ENCODE data around the gene RUNX3. TPM values are rescaled to one million over a fixed set of nuclear protein-coding genes. Genes with fewer than 3 reads are reported as not detected.

Gene RUNX3
- total RNA-seq, 1 experiment from 2014 or later, result 0.28 TPM

DNA sequence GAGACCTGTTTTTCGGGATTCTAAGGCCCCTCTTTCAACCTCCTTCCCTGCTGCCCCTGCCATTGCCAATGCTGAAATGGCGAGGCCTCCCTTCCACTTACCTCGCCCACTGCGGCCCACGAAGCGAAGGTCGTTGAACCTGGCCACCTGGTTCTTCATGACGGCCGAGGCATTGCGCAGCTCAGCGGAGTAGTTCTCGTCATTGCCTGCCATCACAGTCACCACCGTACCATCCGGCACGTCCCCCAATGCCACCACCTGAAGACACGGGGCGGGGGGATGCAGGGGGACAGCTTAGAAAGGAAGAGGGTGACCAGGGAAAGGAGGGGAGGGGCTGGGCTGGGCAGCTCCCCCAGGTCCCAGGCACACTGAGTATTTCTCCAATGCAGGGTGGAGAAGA lies 2.6 kb downstream of the RUNX3 start:
- Mint-ChIP-seq H3K27ac (ENCODE audit: unreplicated experiment) (no peak overlapping the region), H3K4me1 (ENCODE audit: low read depth, unreplicated experiment) (no peaks in the 10 kb centered on the region), H3K4me3 (ENCODE audit: low read depth, unreplicated experiment) (no peak overlapping the region), H3K9me3 (ENCODE audit: low read depth, unreplicated experiment) (no peaks in the 10 kb centered on the region), H3K27me3 (ENCODE audit: unreplicated experiment) (peaks cover 71% of the 10 kb centered on the region), H3K36me3 (ENCODE audit: insufficient read depth, unreplicated experiment) (no peaks in the 10 kb centered on the region)
- TF ChIP-seq, protein P1, sequence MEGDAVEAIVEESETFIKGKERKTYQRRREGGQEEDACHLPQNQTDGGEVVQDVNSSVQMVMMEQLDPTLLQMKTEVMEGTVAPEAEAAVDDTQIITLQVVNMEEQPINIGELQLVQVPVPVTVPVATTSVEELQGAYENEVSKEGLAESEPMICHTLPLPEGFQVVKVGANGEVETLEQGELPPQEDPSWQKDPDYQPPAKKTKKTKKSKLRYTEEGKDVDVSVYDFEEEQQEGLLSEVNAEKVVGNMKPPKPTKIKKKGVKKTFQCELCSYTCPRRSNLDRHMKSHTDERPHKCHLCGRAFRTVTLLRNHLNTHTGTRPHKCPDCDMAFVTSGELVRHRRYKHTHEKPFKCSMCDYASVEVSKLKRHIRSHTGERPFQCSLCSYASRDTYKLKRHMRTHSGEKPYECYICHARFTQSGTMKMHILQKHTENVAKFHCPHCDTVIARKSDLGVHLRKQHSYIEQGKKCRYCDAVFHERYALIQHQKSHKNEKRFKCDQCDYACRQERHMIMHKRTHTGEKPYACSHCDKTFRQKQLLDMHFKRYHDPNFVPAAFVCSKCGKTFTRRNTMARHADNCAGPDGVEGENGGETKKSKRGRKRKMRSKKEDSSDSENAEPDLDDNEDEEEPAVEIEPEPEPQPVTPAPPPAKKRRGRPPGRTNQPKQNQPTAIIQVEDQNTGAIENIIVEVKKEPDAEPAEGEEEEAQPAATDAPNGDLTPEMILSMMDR (IDR thresholded peaks at IDR 0.05; ENCODE audit: unreplicated experiment), result no peak
- CTCF ChIA-PET, result no interaction called here
- no peak for DNase-seq
- BruUV-seq (replicated peaks), result no TSS peak
- intact Hi-C loops (cut with micrococcal nuclease; ENCODE audit: unreplicated experiment), result loop anchor here (5.0 kb wide), 1 partner anchor 175 kb away; no protein-coding TSS in a partner anchor

DNA sequence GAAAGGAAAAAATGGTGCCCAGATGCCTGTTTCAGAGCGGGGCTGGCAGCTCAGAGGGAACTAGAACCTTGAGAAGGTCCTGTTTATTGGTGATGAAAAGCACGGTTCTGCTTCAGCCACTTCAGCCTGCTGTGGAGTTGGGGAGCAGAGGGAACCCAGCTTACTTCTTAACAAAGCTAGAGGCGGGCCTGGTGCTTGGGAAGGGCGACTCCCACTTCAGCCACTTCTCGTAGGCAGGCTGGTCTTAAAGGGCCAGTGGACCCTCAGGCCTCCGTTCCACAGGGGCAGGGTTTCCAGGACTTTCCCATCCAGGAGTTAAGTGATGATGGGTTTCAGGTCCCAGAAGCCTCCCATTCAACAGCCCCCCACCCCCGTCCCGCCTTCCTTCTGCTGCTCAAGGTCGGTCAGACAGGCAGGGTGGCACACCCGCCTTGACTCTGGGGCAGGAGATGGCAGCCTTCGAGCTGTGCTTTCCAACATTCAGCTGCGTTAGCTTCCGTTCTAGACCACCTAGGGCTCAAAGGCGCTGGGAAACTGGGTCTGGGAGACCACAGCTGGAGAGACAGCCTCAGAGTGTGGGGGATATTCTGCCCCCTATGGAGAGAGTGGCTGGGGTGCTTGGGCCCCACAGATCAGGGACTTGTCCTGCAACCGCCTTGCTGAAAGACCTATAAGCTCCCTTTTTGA lies 3.4 kb downstream of the RUNX3 start:
- DNase-seq, result no peak
- intact Hi-C loops (cut with micrococcal nuclease; ENCODE audit: unreplicated experiment), result loop anchor here (5.0 kb wide), 1 partner anchor 176 kb away; no protein-coding TSS in a partner anchor
- Mint-ChIP-seq H3K4me1 (ENCODE audit: low read depth, unreplicated experiment) (no peaks in the 10 kb centered on the region), H3K36me3 (ENCODE audit: insufficient read depth, unreplicated experiment) (no peaks in the 10 kb centered on the region), H3K27me3 (ENCODE audit: unreplicated experiment) (peaks cover 69% of the 10 kb centered on the region), H3K27ac (ENCODE audit: unreplicated experiment) (no peak overlapping the region), H3K4me3 (ENCODE audit: low read depth, unreplicated experiment) (no peak overlapping the region), H3K9me3 (ENCODE audit: low read depth, unreplicated experiment) (no peaks in the 10 kb centered on the region)
- no TSS peak for BruUV-seq (replicated peaks)
- TF ChIP-seq, protein P1 (IDR thresholded peaks at IDR 0.05; ENCODE audit: unreplicated experiment), result no peak
- CTCF ChIA-PET, result no interaction called here

DNA sequence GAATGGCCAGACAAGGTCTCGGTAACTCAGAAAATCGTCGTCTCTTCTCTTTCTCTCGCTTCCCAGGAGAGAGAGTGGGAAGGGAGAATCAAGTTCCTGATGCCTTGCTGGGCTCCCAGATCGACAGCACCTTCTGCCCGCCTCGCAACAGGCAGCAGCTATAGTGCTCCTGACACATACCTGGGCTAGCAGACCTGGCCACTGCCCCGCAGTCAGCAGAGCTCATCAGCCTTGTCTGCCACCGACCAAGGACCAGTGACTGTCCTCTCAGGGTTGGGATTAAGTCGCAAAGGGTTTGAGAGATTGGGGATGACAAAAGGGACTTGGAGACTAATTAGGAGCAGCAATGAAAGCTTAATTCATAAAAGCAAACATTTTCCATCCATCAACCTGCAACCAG lies 4.1 kb downstream of the RUNX3 start:
- no peak for DNase-seq
- Mint-ChIP-seq H3K4me3 (ENCODE audit: low read depth, unreplicated experiment) (no peak overlapping the region), H3K4me1 (ENCODE audit: low read depth, unreplicated experiment) (no peaks in the 10 kb centered on the region), H3K9me3 (ENCODE audit: low read depth, unreplicated experiment) (no peaks in the 10 kb centered on the region), H3K36me3 (ENCODE audit: insufficient read depth, unreplicated experiment) (no peaks in the 10 kb centered on the region), H3K27ac (ENCODE audit: unreplicated experiment) (no peak overlapping the region), H3K27me3 (ENCODE audit: unreplicated experiment) (peaks cover 67% of the 10 kb centered on the region)
- CTCF ChIA-PET, result no interaction called here
- TF ChIP-seq, protein P1 (IDR thresholded peaks at IDR 0.05; ENCODE audit: unreplicated experiment), result no peak
- intact Hi-C loops (cut with micrococcal nuclease; ENCODE audit: unreplicated experiment), result loop anchor here (5.0 kb wide), 1 partner anchor 176 kb away; no protein-coding TSS in a partner anchor
- BruUV-seq (replicated peaks), result no TSS peak

DNA sequence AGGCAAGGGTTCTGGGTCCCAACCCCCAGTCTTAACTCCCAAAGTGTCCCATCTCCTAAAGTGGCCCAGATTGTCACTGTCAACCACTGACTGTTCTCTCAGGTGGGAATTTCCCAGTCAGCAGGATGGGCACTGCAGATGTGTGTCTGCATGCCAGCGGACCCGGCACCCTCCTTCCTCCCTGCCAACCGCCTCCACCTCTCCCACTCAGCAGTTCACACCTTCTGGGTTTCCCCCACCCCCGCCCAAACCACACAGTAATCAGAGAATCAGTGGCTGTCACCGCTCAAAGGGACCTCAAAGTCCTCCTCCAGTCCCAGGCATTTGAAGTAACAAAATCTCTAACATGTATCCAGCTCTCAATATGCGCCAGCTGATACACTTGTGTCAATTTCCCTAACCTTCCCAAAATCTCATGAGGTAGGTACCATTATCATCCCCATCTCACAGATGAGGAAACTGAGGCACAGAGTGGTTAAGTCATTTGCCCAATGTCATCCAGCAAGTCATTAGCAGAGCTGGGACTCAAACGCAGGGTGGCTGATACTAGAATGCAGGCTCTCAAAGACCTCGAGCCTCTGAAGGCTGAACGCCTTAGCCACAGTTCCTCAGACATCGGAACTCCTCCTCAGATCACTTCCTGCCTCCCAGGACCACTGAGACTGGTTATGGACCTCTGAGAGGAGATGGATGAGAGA lies 4.8 kb downstream of the RUNX3 start:
- BruUV-seq (replicated peaks), result no TSS peak
- intact Hi-C loops (cut with micrococcal nuclease; ENCODE audit: unreplicated experiment), result loop anchor here (5.0 kb wide), 1 partner anchor 177 kb away; no protein-coding TSS in a partner anchor

More for the DNA sequence above, 4.8 kb downstream of the RUNX3 start:
- TF ChIP-seq, protein P1 (IDR thresholded peaks at IDR 0.05; ENCODE audit: unreplicated experiment), result no peak
- Mint-ChIP-seq H3K27ac (ENCODE audit: unreplicated experiment) (no peak overlapping the region), H3K9me3 (ENCODE audit: low read depth, unreplicated experiment) (no peaks in the 10 kb centered on the region), H3K4me1 (ENCODE audit: low read depth, unreplicated experiment) (no peaks in the 10 kb centered on the region), H3K36me3 (ENCODE audit: insufficient read depth, unreplicated experiment) (no peaks in the 10 kb centered on the region), H3K27me3 (ENCODE audit: unreplicated experiment) (peaks cover 72% of the 10 kb centered on the region), H3K4me3 (ENCODE audit: low read depth, unreplicated experiment) (no peak overlapping the region)
- no peak for DNase-seq
- CTCF ChIA-PET, result no interaction called here
